ENCODE results near the gene PCSK5.
"Not testable (repeated sequence)": the region's sequence is repeated elsewhere in the genome, so short reads cannot be mapped to it uniquely, and the experiment has no call there.

The PCSK5 gene

GRCh38 chr9:76249309-76249708 lies 358.8 kb downstream of the PCSK5 start:
- DNase-seq (ENCODE audit: low spot score) = no peak

DNA sequence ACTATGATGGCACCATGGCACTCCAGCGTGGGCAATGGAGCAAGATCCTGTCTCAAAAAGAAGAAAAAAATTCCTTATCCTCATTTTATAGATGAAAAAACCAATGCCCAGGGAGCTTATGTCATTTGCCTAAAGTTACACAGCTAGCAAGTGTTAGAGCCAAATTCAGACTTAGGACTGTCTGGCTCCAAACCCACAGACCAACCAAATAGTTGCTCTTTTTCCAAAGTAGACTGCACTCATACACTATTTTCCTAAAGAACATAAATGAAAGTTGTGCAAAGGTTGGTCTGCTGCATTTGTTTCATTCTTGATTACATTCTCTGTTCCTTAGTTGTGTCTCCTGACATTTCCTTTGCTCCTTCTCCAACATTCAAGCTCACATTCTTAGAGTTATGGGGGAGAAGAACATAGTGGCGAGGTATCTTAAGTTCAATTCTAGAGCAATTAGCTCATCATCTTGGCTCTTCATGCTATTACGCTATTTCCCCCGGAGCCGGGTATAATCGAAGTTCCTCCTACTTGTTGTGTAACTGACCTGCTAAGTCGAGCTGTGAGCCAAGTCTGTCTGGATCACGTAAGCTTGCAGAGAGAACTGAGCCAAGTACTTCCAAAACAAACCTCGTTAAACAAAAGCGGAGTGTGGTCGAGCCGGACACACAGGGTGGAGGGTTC lies 365.4 kb downstream of the PCSK5 start:
- DNase-seq (ENCODE audit: low spot score) = no peak

GRCh38 chr9:76257311-76257710 lies 366.8 kb downstream of the PCSK5 start:
- no peak for DNase-seq (ENCODE audit: low spot score)

DNA sequence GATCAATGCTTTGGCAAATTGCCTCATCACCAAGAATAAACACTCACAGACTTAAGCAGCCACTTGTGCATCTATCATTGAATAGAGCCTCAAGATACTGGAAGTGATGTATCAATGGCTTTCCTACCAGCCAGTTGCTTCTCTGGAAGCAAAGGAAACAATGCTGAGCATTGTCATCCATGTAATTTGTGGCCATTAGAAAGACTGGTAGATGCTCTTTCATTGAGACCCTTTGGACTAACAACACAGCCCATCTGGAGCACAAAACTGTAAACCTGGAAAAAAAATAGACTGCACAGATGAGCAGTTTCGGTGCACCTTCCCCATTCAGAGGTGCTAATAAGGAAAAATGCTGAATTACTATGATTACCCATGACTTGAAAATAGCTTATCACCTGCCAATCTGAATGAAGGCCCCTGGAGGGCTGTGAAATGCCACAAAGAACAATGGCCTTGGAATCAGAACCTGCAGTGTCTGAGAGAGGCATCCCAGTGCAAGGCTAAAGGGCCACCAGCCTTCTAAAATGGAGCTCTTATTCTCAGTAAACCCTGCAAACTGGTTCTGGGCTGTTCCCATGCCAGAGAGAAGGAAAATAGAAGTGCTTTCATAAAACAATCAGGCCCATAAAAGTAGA lies 376.3 kb downstream of the PCSK5 start:
- DNase-seq (ENCODE audit: low spot score) = no peak

DNA sequence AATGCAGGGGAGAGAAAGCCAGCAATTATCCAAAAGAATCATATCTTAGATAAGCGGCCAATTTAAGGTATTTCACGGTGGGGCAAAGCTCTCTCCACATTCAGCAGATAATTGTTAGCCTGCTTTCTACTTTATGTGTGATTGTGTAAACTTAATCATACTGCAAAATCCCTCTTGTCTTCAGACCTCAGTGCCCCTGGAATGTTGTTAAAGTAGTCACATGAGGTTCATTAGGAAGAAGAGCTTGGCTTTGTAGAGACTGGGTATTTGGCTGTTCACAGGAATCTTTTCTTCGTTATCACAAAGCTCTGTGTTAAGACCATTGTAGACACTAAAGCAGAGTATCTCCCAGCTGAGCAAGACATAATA lies 376.8 kb downstream of the PCSK5 start:
- no peak for DNase-seq (ENCODE audit: low spot score)

DNA sequence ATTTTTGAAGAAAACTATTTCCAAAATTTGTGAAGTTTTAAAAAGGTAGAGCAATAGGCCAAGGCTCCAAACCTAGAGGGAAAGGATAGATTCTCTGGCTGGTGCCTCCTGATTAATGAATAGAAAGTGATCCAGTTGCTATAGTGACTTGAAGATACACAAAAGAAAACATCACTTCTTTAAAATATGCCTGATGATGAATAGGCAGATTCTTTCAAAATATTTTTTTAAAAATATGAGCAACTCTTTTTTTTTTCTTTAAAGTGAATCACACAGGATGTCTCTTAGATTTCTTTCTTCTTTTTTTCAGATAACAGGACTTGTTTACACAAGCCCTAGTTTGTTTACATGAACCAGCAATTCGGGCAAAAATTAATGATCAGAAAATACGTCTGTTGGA lies 379.3 kb downstream of the PCSK5 start:
- no peak for DNase-seq (ENCODE audit: low spot score)

DNA sequence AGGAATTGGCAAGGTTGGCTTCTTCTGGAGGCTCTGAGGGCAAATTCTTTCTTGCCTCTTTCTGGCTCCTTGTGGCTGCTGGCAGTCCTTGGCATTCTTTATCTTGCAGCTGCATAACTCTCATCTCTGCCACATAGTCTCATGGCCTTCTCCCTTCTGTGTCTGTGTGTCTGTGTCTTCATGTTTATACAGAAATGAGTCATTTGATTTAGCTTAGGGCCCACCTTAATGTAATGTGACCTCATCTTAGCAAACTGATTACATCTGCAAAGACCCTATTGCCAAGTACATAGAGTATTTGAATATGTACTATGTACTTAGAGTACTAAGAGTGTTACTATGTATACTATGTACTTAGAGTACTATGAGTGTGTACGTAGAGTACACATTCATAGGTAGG lies 381.3 kb downstream of the PCSK5 start:
- DNase-seq (ENCODE audit: low spot score) = no peak

- DNase-seq (ENCODE audit: low spot score) = no peak
Measured at GRCh38 chr9:76289042-76289441, 398.6 kb downstream of the PCSK5 start.

- no peak for DNase-seq (ENCODE audit: low spot score)
Measured at GRCh38 chr9:76289703-76290102, 399.2 kb downstream of the PCSK5 start.

- no peak for DNase-seq (ENCODE audit: low spot score)
Measured at GRCh38 chr9:76290555-76290954, 400.1 kb downstream of the PCSK5 start.

- DNase-seq (ENCODE audit: low spot score) = no peak
Measured at GRCh38 chr9:76292246-76292645, 401.8 kb downstream of the PCSK5 start.

GRCh38 chr9:76292658-76293057 lies 402.2 kb downstream of the PCSK5 start:
- no peak for DNase-seq (ENCODE audit: low spot score)

- no peak for DNase-seq (ENCODE audit: low spot score)
Measured at GRCh38 chr9:76294301-76294700, 403.8 kb downstream of the PCSK5 start.

DNA sequence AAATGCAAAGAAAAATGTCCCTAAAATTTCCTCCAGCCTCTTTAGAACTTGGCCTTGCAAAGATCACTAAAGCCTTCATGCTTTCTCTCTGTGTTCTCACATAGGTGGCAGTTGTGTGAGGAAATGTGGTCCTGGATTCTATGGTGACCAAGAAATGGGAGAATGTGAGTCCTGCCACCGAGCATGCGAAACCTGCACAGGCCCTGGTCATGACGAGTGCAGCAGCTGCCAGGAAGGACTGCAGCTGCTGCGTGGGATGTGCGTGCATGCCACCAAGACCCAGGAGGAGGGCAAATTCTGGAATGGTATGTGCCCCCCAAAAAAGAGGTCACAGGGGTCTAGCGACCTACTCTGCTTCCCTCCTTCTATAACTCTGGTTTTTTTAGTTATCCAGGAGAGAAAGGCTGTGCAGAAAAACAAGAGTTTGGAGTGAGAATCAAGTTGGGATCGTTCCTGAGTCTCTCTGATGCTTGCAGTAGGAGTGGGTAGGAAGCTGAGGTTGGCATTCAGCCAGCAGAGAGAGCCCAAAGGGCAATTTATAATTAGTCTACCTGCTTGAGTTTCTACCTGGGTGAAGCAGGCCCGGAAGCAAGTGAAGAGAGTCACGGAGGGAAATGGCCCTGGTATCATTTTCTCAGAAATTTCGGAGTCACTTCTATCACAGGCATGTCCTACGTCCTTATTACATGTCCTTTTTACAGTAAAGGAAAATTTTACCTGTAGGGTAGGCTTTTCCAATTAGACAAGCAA lies 406.3 kb downstream of the PCSK5 start:
- DNase-seq (ENCODE audit: low spot score) = no peak

DNA sequence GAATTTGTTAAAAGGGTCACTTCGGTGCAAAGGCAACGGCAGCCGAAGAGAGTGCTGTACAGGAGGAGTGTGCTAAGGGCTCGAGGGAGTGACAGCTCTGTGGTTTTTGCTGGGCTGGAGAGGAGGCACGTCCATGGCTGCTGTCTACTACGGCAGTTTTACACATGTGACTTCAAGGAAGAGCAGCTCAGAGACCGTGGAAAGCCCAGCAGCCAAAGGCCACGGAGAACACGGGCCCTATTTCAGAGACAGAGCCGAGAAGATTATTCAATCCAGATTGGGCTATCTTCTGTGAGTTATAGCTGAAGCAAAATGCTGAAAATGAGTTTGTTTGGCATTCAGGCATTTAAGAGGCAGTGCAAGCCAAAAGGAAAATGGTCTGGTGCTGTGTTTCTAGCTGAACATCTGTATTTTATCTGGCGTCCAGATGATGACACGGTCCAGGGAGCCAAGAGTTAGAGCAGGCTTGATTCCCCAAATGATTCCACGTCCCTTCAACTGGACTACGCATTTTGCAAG lies 407.3 kb downstream of the PCSK5 start:
- DNase-seq (ENCODE audit: low spot score) = no peak

GRCh38 chr9:76298521-76299144 lies 408.2 kb downstream of the PCSK5 start:
- no peak for DNase-seq (ENCODE audit: low spot score)

DNA sequence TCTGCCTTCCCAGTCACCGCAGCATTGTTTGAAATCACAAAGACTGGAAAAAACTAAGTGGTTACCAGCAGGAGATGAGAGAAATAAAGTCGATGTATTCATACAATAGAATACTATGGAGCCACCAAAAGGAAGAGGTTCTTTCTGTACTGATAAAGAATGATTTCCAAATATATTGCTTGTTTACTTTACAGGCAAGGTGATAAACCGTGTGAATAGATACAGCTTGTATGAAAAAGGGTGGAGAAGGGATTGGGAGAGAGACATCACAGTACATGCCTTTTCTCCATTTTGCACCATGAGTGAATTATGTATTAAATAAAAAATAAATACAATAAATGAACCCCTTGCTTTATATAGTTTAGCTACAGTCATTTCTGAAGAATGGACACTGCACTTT lies 412.1 kb downstream of the PCSK5 start:
- DNase-seq (ENCODE audit: low spot score) = no peak

GRCh38 chr9:76302947-76303550 lies 412.6 kb downstream of the PCSK5 start:
- peak; percentile 25 for DNase-seq (ENCODE audit: low spot score)

DNA sequence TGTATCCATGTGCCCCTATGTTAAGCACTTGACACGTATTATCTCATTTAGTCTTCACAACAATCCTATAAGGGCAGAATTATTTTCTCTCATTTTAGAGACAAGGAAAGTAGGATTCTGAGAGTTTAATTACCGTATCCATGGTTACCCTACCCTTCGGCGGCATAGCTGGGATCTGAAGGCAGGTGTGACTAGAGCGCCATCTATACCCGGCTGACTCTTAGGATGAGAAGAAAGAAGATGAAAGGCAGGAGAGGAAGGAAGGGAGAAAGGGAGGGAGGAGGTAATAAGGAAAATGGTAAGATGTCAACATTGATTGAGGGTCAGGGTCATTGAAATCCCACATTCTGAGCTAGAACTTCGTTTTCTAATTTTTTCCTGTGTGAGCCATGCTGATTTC lies 416.6 kb downstream of the PCSK5 start:
- DNase-seq (ENCODE audit: low spot score) = not testable (repeated sequence)

- no peak for DNase-seq (ENCODE audit: low spot score)
Measured at GRCh38 chr9:76310577-76310976, 420.1 kb downstream of the PCSK5 start.

- DNase-seq (ENCODE audit: low spot score) = no peak
Measured at GRCh38 chr9:76310991-76311390, 420.5 kb downstream of the PCSK5 start.

- DNase-seq (ENCODE audit: low spot score) = no peak
Measured at GRCh38 chr9:76311537-76311936, 421.1 kb downstream of the PCSK5 start.

Measured in CD4-positive, alpha-beta T cell treated with Interleukin-6 at 100 ng/mL for 8 hours (primary cell).